Liver (tissue), 3 donors: ENCODE measurements around the gene KDM5B.

Experiments used
- GABPA ChIP-seq, 2 donors: IDR thresholded peaks in 1 of 2; conservative IDR thresholded peaks in 1 of 2; 2 replicates each; pipeline ENCODE4 v1.6.1; 2016; ENCODE audit warnings: antibody characterized with exemption in 2 of 2, mild to moderate bottlenecking in 1 of 2, moderate library complexity in 1 of 2
- HNF4A ChIP-seq, 2 donors: conservative IDR thresholded peaks; 2 replicates each; pipeline ENCODE4 v1.6.1; 2016; ENCODE audit warnings: antibody characterized with exemption in 2 of 2, mild to moderate bottlenecking in 2 of 2
- RAD21 ChIP-seq, 2 donors: IDR thresholded peaks; 2 replicates each; pipeline ENCODE4 v1.6.1; 2016; ENCODE audit warnings: antibody characterized with exemption in 2 of 2, mild to moderate bottlenecking in 2 of 2
- SP1 ChIP-seq: IDR thresholded peaks from 2 replicates; pipeline ENCODE4 v1.6.1; 2018; ENCODE audit warnings: antibody characterized with exemption, mild to moderate bottlenecking
- TF ChIP-seq, protein P1 (sequence below): fragments of 150-350 bp; IDR thresholded peaks from 2 replicates; pipeline ENCODE4 v1.5.1; 2017; ENCODE audit warnings: improper control_type of control experiment, low read depth, low read length; ENCODE audit not compliant: missing input control
- TF ChIP-seq, protein P2 (sequence below): IDR thresholded peaks from 2 replicates; pipeline ENCODE4 v1.6.1; 2016; ENCODE audit warnings: antibody characterized with exemption
- TF ChIP-seq, protein P3 (sequence below): IDR thresholded peaks from 2 replicates; pipeline ENCODE4 v1.6.1; 2016; ENCODE audit warnings: antibody characterized with exemption
- TF ChIP-seq, protein P4 (sequence below): IDR thresholded peaks from 2 replicates; pipeline ENCODE4 v1.6.1; 2016; ENCODE audit warnings: antibody characterized with exemption
- donor health status: healthy.
- donor health status: healthy.

DNA sequence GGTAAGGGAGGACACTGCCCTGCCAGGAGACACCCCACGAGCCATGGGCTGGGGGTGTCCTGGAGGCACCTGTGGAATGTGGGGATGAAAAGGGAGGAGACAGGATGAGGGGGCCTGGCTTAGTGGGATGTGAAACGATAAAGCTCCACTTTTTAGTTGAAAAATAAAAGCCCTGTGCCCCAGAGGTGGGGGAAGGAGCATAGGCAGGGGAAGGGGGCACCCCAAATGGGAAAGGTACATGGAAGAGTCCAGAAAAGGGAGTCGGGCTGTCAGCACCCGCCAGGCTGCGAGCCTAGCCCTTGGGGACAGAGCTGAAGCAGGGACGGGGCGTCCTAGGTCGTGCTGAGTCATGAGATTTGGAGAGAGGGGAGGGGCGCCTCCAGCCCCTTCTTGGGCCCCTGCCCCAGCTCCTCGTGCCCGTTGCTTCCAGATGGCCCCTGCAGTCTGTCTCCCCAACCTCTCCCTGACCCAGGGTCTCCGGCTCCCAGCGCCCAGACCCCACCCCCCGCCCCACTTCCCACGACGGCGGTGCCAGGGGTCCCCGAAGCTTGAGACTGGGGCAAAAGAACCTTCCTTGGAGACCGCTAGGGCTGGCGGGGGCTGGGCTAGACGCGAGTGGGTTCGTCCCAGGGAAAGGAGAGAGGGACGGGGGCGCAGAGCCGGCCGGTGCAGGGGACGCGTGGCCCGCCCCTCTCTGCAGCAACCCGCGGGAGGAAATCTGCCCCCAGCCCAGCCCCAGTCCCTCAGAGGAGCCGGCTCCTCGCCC, 98.8 kb downstream of the KDM5B start:
- TF ChIP-seq HNF4A (conservative IDR thresholded peaks at IDR 0.05) (no peak), RAD21 (IDR thresholded peaks at IDR 0.05) (no peak), SP1 (no peak), GABPA (IDR thresholded peaks at IDR 0.05 in 1 of 2, conservative IDR thresholded peaks at IDR 0.05 in 1 of 2) (no peak)
- TF ChIP-seq, protein P1, sequence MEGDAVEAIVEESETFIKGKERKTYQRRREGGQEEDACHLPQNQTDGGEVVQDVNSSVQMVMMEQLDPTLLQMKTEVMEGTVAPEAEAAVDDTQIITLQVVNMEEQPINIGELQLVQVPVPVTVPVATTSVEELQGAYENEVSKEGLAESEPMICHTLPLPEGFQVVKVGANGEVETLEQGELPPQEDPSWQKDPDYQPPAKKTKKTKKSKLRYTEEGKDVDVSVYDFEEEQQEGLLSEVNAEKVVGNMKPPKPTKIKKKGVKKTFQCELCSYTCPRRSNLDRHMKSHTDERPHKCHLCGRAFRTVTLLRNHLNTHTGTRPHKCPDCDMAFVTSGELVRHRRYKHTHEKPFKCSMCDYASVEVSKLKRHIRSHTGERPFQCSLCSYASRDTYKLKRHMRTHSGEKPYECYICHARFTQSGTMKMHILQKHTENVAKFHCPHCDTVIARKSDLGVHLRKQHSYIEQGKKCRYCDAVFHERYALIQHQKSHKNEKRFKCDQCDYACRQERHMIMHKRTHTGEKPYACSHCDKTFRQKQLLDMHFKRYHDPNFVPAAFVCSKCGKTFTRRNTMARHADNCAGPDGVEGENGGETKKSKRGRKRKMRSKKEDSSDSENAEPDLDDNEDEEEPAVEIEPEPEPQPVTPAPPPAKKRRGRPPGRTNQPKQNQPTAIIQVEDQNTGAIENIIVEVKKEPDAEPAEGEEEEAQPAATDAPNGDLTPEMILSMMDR, result no peak
- TF ChIP-seq, protein P2, sequence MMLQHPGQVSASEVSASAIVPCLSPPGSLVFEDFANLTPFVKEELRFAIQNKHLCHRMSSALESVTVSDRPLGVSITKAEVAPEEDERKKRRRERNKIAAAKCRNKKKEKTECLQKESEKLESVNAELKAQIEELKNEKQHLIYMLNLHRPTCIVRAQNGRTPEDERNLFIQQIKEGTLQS, result no peak
- TF ChIP-seq, protein P3, sequence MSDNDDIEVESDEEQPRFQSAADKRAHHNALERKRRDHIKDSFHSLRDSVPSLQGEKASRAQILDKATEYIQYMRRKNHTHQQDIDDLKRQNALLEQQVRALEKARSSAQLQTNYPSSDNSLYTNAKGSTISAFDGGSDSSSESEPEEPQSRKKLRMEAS, result no peak
- TF ChIP-seq, protein P4, sequence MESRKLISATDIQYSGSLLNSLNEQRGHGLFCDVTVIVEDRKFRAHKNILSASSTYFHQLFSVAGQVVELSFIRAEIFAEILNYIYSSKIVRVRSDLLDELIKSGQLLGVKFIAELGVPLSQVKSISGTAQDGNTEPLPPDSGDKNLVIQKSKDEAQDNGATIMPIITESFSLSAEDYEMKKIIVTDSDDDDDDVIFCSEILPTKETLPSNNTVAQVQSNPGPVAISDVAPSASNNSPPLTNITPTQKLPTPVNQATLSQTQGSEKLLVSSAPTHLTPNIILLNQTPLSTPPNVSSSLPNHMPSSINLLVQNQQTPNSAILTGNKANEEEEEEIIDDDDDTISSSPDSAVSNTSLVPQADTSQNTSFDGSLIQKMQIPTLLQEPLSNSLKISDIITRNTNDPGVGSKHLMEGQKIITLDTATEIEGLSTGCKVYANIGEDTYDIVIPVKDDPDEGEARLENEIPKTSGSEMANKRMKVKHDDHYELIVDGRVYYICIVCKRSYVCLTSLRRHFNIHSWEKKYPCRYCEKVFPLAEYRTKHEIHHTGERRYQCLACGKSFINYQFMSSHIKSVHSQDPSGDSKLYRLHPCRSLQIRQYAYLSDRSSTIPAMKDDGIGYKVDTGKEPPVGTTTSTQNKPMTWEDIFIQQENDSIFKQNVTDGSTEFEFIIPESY, result no peak
